Left lung (tissue), 10 donors: ENCODE data around the gene GAP43. TPM values are rescaled to one million over a fixed set of nuclear protein-coding genes. Genes with fewer than 3 reads are reported as not detected.
A peak's percentile ranks its signal among the peaks of the same experiment; 100 is the strongest.

Experiments used
- ATAC-seq: fragments of 200-7000 bp; cut with Tn5 transposase; one replicate; pipeline ENCODE4 v1.9.1; 2020; ENCODE audit warnings: moderate library complexity
- DNase-seq, 4 donors: peaks; one replicate each; pipeline ENCODE4 v3.0.0-alpha.2; 2013 to 2020
- H3K27ac ChIP-seq, 2 donors: fragments of 200-600 bp; sonication (generic) in 1 of 2; one replicate each; pipeline versions ENCODE4 v1.5.0 to v1.8.0; 2020 to 2021
- H3K27me3 ChIP-seq, 2 donors: fragments of 200-600 bp; sonication (generic) in 1 of 2; one replicate each; pipeline versions ENCODE4 v1.5.0 to v1.8.0; 2020 to 2021
- H3K36me3 ChIP-seq, 2 donors: fragments of 200-600 bp; sonication (generic) in 1 of 2; one replicate each; pipeline versions ENCODE4 v1.5.0 to v1.8.0; 2020 to 2021
- H3K4me1 ChIP-seq, 2 donors: fragments of 200-600 bp; one replicate each; pipeline ENCODE4 v1.8.0; 2021
- H3K4me3 ChIP-seq, 2 donors: fragments of 200-600 bp; sonication (generic) in 1 of 2; one replicate each; pipeline versions ENCODE4 v1.5.0 to v1.8.0; 2020 to 2021; ENCODE audit warnings: mild to moderate bottlenecking in 1 of 2
- H3K9me3 ChIP-seq, 2 donors: fragments of 200-600 bp; sonication (generic) in 1 of 2; one replicate each; pipeline versions ENCODE4 v1.5.0 to v1.8.0; 2020 to 2021
- intact Hi-C, 2 donors: fragments of 100-400 bp; cut with DNase I; formaldehyde crosslinking; loops; one replicate each; pipeline versions ENCODE4 v1.11.2 to v1.14.2; 2022
- polyA plus RNA-seq, 6 donors: library from polyadenylated mRNA; unstranded; fragments of 120-200 nt; gene quantifications; one replicate each; pipeline ENCODE4 v1.2.1, GENCODE V29; 2013; ENCODE audit not compliant: insufficient read length in 6 of 6
- total RNA-seq, 2 donors: library from RNA; stranded (reverse); fragmentation: NEBNext Ultra II Directional; extraction: Animal tissue kit (Norgen Biotek cat#: 25700); gene quantifications; one replicate each; pipeline ENCODE4 v1.2.1, GENCODE V29; 2021
- TF ChIP-seq, protein P1 (sequence below), 2 donors: fragments of 200-600 bp; sonication (generic) in 1 of 2; IDR thresholded peaks; one replicate each; pipeline versions ENCODE4 v1.5.0 to v1.8.0; 2021; ENCODE audit warnings: antibody characterized with exemption in 2 of 2
- donor health status: DM: no; HTN: yes; CAD: no.
- donor health status: DM: no; HTN: no; CAD: no.

The GAP43 gene
- total and polyA plus RNA-seq, 8 donors: 0.29 to 0.54 (median 0.41) TPM; not detected in 1

GRCh38 chr3:115761927-115762305 lies 138.6 kb downstream of the GAP43 start:
- Histone ChIP-seq H3K4me3 (no peak overlapping the region), H3K27ac (no peak overlapping the region), H3K27me3 (no peaks in the 10 kb centered on the region), H3K9me3 (no peaks in the 10 kb centered on the region), H3K4me1 (no peaks in the 10 kb centered on the region), H3K36me3 (no peaks in the 10 kb centered on the region)
- intact Hi-C loops: no loop called here
- ATAC-seq (no peak), DNase-seq (no peak)
- TF ChIP-seq, protein P1, sequence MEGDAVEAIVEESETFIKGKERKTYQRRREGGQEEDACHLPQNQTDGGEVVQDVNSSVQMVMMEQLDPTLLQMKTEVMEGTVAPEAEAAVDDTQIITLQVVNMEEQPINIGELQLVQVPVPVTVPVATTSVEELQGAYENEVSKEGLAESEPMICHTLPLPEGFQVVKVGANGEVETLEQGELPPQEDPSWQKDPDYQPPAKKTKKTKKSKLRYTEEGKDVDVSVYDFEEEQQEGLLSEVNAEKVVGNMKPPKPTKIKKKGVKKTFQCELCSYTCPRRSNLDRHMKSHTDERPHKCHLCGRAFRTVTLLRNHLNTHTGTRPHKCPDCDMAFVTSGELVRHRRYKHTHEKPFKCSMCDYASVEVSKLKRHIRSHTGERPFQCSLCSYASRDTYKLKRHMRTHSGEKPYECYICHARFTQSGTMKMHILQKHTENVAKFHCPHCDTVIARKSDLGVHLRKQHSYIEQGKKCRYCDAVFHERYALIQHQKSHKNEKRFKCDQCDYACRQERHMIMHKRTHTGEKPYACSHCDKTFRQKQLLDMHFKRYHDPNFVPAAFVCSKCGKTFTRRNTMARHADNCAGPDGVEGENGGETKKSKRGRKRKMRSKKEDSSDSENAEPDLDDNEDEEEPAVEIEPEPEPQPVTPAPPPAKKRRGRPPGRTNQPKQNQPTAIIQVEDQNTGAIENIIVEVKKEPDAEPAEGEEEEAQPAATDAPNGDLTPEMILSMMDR (IDR thresholded peaks at IDR 0.05): no peak

DNA sequence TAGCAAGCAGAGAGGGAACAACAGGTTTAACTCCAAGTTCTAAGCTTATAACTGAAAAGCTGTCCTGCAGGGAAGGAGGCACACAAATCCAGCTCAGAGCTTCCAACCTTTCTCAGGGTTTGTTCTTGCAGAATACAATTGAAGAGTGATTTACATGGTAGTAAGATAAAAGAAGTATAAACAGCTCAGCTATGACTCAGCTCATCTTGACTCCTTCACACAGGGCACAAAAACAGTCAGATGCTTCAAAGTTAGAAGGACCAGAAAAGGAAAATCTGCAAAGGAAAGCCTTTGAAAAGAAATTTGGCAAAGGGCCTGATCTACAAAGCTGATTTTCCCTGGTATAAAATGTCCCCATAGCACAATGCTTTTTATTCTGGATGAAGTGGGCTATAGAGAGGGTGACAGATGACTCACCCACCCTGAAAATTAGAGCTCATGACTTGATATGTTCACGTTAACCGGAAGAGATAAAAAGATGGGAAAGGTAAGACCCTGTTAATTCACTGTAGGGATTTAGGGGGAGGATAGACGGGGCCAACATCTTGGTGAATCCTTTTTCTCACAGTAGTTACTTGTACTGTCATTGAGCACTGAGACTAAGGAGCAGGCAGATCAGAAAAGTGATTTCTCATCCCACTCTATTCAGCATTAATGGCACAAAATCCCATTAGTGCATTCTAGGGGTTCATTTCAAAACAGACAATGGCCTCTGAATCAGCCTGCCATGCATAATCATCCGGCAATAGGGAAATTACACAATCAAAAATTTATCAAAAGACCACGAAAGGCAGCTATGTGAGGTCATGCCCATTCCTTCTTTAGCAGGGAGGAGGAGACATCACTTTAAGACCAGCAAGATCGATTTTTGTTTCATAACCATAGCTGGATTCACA lies 143.5 kb downstream of the GAP43 start:
- Histone ChIP-seq H3K4me1 (no peaks in the 10 kb centered on the region), H3K27me3 (no peaks in the 10 kb centered on the region), H3K9me3 (no peaks in the 10 kb centered on the region), H3K27ac (no peak overlapping the region), H3K36me3 (no peaks in the 10 kb centered on the region), H3K4me3 (no peak overlapping the region)
- intact Hi-C loops: no loop called here
- ATAC-seq (peak; percentile 40), DNase-seq (no peak)
- TF ChIP-seq, protein P1 (IDR thresholded peaks at IDR 0.05): no peak

DNA sequence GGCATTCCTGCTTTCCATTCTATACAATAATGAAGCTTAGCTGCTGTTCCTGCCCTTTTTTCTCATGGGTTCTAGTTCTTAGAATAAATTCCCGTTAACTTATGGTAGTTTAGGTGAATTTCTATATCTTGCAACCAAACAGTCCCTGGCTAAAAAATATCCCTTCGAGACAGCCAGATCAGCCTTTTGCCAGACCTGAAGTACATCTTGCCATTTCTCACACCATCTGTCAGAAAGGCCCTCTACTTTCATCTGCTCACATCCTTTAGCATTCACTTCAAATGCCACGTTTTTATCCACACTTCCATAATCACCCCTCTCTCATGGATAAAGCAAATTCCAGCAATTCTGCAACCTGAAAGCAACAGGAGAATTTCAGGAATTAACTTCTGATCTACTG lies 145.4 kb downstream of the GAP43 start:
- Histone ChIP-seq H3K9me3 (no peaks in the 10 kb centered on the region), H3K27me3 (no peaks in the 10 kb centered on the region), H3K36me3 (no peaks in the 10 kb centered on the region), H3K4me1 (no peaks in the 10 kb centered on the region), H3K4me3 (no peak overlapping the region), H3K27ac (no peak overlapping the region)
- DNase-seq (no peak), ATAC-seq (no peak)
- TF ChIP-seq, protein P1 (IDR thresholded peaks at IDR 0.05): no peak
- intact Hi-C loops: no loop called here
